HepG2 (cell line): ENCODE results near the gene CTSV. TPM values are rescaled to one million over a fixed set of nuclear protein-coding genes. Genes with fewer than 3 reads are reported as not detected.
A peak's percentile ranks its signal among the peaks of the same experiment; 100 is the strongest.

Experiments used
- ARNT2 ChIP-seq: sonication (generic); formaldehyde crosslinking; IDR thresholded peaks from 2 replicates; pipeline ENCODE4 v1.8.0; 2022; ENCODE audit warnings: mild to moderate bottlenecking, low read depth, missing genetic modification reagents, moderate library complexity
- ATF6 ChIP-seq: sonication (generic); formaldehyde crosslinking; conservative IDR thresholded peaks from 2 replicates; pipeline ENCODE4 v1.4.0; 2020; ENCODE audit warnings: missing genetic modification reagents
- E2F1 ChIP-seq: sonication (generic); formaldehyde crosslinking; IDR thresholded peaks from 2 replicates; pipeline ENCODE4 v1.5.0; 2020; ENCODE audit warnings: missing genetic modification reagents
- GATAD2A ChIP-seq: IDR thresholded peaks from 2 replicates; pipeline ENCODE4 v1.6.1; 2016
- KDM3A ChIP-seq: IDR thresholded peaks from 2 replicates; pipeline ENCODE4 v1.6.1; 2018; ENCODE audit warnings: low read depth, missing compliant biosample characterization
- NFATC3 ChIP-seq: sonication (generic); formaldehyde crosslinking; IDR thresholded peaks from 2 replicates; pipeline ENCODE4 v1.5.1; 2020; ENCODE audit warnings: mild to moderate bottlenecking, missing genetic modification reagents
- SALL1 ChIP-seq: sonication (generic); formaldehyde crosslinking; IDR thresholded peaks from 2 replicates; pipeline ENCODE4 v1.8.0; 2022; ENCODE audit warnings: mild to moderate bottlenecking, missing genetic modification reagents
- THAP11 ChIP-seq: IDR thresholded peaks from 2 replicates; pipeline ENCODE4 v1.6.1; 2016; ENCODE audit warnings: missing biosample characterization, missing genetic modification reagents
- THAP8 ChIP-seq: sonication (generic); formaldehyde crosslinking; IDR thresholded peaks from 2 replicates; pipeline ENCODE4 v1.5.1; 2020; ENCODE audit warnings: missing genetic modification reagents, mild to moderate bottlenecking, borderline replicate concordance
- ZBED4 ChIP-seq: sonication (generic); formaldehyde crosslinking; IDR thresholded peaks from 2 replicates; pipeline ENCODE4 v1.4.0; 2020; ENCODE audit warnings: missing genetic modification reagents, borderline replicate concordance
- ZC3H13 ChIP-seq: sonication (generic); formaldehyde crosslinking; IDR thresholded peaks from 2 replicates; pipeline ENCODE4 v1.8.1; 2023; ENCODE audit warnings: mild to moderate bottlenecking, missing genetic modification reagents, moderate library complexity
- ZHX1 ChIP-seq: sonication (generic); formaldehyde crosslinking; IDR thresholded peaks from 2 replicates; pipeline ENCODE4 v1.8.1; 2022; ENCODE audit warnings: low read depth, mild to moderate bottlenecking, missing genetic modification reagents
- ZNF501 ChIP-seq: sonication (generic); formaldehyde crosslinking; IDR thresholded peaks from 2 replicates; pipeline ENCODE4 v1.5.1; 2020; ENCODE audit warnings: mild to moderate bottlenecking, moderate library complexity, missing genetic modification reagents
- ZNF556 ChIP-seq: sonication (generic); formaldehyde crosslinking; IDR thresholded peaks from 2 replicates; pipeline ENCODE4 v1.4.0; 2020; ENCODE audit warnings: mild to moderate bottlenecking, missing genetic modification reagents, borderline replicate concordance
- ZNF720 ChIP-seq: sonication (generic); formaldehyde crosslinking; IDR thresholded peaks from 2 replicates; pipeline ENCODE4 v1.4.0; 2020; ENCODE audit warnings: missing genetic modification reagents
- ZNF740 ChIP-seq: sonication (generic); formaldehyde crosslinking; IDR thresholded peaks from 2 replicates; pipeline ENCODE4 v1.4.0; 2020; ENCODE audit warnings: missing genetic modification reagents
- ZNF766 ChIP-seq: sonication (generic); formaldehyde crosslinking; IDR thresholded peaks from 2 replicates; pipeline ENCODE4 v1.5.0; 2020; ENCODE audit warnings: missing genetic modification reagents, borderline replicate concordance
- polyA plus RNA-seq, 8 experiments: library from polyadenylated mRNA; depleted of rRNA in 3 of 8; stranded (reverse) in 7 of 8; unstranded in 1 of 8; fragments of >200 nt; fragmentation: Illumina TruSeq in 4 of 8; extraction: Trizol in 4 of 8; gene quantifications; 2 replicates each; pipeline versions ENCODE4 v1.2.1 to v1.2.3, GENCODE V29; 2011 to 2016; ENCODE audit warnings: low read depth in 4 of 8, missing spikeins in 1 of 8, mixed read lengths in 1 of 8; ENCODE audit not compliant: insufficient read depth in 1 of 8
- total RNA-seq, 5 experiments: library from RNA; depleted of rRNA; stranded (reverse); fragments of >200 nt; fragmentation: Illumina TruSeq; extraction: Trizol; gene quantifications; 2 replicates each; pipeline ENCODE4 v1.2.3, GENCODE V29; 2016; ENCODE audit warnings: low read depth in 1 of 5

The CTSV gene
- total and polyA plus RNA-seq, 2 of the 13 experiments (the other 11 are each of a cell fraction or from before 2014, with no cell fraction given), result 10.6 to 12.6 TPM

- TF ChIP-seq ZBED4 (CRISPR knock-in tag), result peak; percentile 71; the same call in 1 of the 2 replicates
- peak; percentile 61; the same call in 1 of the 2 replicates for TF ChIP-seq NFATC3 (CRISPR knock-in tag)
- 0 out of 2 replicates have a peak, but pooled peaks have one; percentile 14 for TF ChIP-seq THAP11
- no peak for TF ChIP-seq ZNF766 (CRISPR knock-in tag)
- no peak for TF ChIP-seq ZHX1 (CRISPR knock-in tag)
- peak; percentile 57; the same call in 1 of the 2 replicates for TF ChIP-seq KDM3A
- TF ChIP-seq ZNF740 (CRISPR knock-in tag), result no peak
- TF ChIP-seq ZNF501 (CRISPR knock-in tag), result peak; percentile 39; the same call in 1 of the 2 replicates
- peak; percentile 58; the same call in 1 of the 2 replicates for TF ChIP-seq ZNF556 (CRISPR knock-in tag)
- peak; percentile 53 for TF ChIP-seq SALL1 (CRISPR knock-in tag)
- peak; percentile 74; the same call in 1 of the 2 replicates for TF ChIP-seq E2F1 (CRISPR knock-in tag)
- TF ChIP-seq GATAD2A (CRISPR knock-in tag), result no peak
- peak; percentile 73 for TF ChIP-seq ARNT2
- no peak for TF ChIP-seq THAP8 (CRISPR knock-in tag)
- 0 out of 2 replicates have a peak, but pooled peaks have one; percentile 37 for TF ChIP-seq ZC3H13
- no peak for TF ChIP-seq ATF6
- TF ChIP-seq ZNF720 (CRISPR knock-in tag), result no peak
Measured at GRCh38 chr9:97038611-97039513, at the start of gene CTSV (continued).
